HG02885 (cell line): ENCODE results near the gene TRPC1.
"Not testable (repeated sequence)": the region's sequence is repeated elsewhere in the genome, so short reads cannot be mapped to it uniquely, and the experiment has no call there.

Experiments used
- ATAC-seq: cut with Tn5 transposase; IDR thresholded peaks from one replicate; pipeline ENCODE4 v1.9.1; 2021; ENCODE audit warnings: mild to moderate bottlenecking; ENCODE audit not compliant: unreplicated experiment, poor library complexity

The TRPC1 gene

GRCh38 chr3:142750531-142750930 lies 26.7 kb downstream of the TRPC1 start:
- ATAC-seq, result not testable (repeated sequence)

DNA sequence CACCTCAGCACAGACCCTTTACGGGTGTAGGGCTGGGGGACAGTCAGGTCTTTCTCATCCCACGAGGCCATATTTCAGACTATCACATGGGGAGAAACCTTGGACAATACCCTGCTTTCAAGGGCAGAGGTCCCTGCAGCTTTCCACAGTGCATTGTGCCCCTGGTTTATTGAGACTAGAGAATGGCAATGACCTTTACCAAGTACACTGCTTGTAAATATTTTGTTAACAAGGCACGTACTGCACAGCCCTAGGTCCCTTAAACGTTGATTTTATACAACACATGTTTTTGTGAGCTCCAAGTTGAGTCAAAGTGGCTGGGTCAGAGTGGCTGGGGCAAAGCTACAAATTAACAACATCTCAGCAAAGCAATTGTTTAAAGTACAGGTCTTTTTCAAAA lies 28.8 kb downstream of the TRPC1 start:
- not testable (repeated sequence) for ATAC-seq

DNA sequence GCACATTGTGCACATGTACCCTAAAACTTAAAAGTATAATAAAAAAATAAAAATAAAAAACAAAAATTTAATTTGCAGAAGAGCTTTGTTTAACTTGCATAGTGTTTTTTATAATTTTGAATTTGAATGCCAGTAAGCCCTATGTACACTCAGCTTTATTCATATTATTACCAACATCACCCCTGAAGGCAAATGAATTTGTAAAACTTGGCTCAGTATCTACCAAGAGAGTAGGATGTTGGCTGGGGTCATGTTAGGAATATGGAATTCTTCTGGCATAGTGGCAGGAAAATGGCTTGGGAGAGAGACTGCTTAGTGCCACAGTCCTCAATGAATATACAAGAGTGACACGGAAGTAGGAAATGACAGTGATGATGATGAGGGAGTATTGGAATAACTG lies 30.7 kb downstream of the TRPC1 start:
- ATAC-seq, result no peak

- ATAC-seq, result no peak
Measured at GRCh38 chr3:142768338-142768737, 44.5 kb downstream of the TRPC1 start.

GRCh38 chr3:142777927-142778326 lies 54.1 kb downstream of the TRPC1 start:
- ATAC-seq, result no peak

- ATAC-seq, result no peak
Measured at GRCh38 chr3:142778541-142778940, 54.7 kb downstream of the TRPC1 start.

DNA sequence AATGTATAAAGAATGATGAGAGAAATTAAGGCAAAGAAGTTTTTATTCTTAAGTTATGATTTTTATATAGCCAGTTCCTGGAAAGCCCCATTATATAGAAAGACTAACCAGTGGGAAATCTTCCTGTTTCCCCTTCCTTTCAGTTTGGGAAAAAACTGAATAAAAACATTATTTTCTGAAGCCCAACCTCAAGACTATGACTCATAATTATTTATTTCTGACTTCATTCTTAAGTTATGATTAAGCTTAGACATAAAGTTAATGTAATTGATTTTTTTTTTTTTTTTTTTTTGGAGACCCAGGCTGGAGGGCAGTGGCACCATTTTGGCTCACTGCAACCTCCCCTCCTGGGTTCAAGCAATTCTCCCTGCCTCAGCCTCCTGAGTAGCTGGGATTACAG lies 55.8 kb downstream of the TRPC1 start:
- ATAC-seq, result no peak

DNA sequence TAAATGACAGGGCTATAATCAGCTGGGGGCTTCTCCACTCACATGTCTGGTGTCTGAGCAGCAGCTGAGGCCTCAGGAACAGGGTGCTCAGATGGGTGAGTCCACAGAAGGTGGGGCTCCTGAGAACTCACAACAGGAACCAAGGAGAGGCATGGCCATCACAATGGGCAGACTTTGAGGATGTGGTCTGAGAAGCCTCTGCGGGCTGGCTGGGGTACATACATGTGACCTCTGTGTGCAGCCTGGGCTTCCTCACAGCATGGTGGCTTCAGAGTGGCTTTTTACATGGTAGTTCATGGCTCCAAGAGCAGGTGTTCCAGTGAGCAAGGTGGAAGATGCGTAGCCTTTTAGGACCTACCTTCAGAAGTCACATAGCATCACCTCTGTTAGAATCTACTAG lies 58.8 kb downstream of the TRPC1 start:
- no peak for ATAC-seq

DNA sequence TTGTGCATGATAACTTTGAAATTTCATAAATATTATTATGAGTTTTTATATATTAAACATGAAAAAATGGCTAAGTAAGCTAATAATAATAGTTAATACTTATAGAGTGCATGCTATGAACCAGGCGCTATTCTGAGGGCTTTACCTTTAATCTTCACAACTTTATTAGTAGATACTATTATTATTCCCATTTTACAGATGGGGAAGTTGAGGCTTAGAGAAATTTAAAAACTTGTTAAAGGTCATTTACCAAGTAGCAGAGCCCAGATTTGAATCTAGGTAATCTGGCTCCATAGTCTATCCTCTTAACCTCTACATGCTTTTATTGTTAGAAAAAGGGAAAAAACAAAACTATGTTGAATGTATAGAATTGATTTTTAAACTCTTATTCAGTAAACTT lies 60.4 kb downstream of the TRPC1 start:
- no peak for ATAC-seq

DNA sequence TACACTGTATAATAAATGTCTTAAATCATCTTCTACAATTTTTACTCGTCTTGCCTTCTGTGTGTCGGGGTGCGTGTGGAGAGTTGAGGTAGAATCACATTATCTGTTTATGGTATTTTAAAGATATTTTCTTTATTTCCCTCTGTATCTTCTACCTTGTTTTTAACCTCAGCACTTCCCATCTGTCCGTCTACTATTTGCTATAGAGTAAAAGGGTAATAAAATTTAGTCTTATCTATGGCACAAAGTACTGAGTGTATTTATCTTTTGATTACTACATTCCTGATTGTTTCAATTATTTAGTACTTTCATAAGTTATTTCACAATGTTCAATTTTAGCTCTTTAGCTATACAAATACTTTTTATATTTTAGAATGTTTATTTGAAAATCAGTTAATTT lies 62.2 kb downstream of the TRPC1 start:
- no peak for ATAC-seq

DNA sequence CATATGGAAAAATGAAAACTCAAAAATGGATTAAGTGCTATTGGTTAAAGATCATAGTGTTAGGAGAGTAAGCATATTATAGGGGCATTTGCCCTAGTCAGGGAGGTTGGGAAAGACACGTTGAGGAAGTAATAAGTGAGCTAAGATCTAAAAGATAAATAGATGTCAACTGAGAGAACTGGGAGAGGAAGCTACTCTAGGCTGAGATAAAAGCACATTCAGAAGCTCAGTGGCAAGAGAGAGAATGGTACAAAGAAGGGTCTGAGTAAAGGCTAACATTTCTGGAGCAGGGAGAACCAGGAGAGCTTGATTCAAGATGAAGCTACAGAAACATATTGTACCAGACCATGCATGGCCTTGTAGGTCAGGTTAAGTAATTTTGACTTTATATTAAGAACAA lies 63.9 kb downstream of the TRPC1 start:
- ATAC-seq, result no peak

- no peak for ATAC-seq
Measured at GRCh38 chr3:142794508-142794907, 70.7 kb downstream of the TRPC1 start.

DNA sequence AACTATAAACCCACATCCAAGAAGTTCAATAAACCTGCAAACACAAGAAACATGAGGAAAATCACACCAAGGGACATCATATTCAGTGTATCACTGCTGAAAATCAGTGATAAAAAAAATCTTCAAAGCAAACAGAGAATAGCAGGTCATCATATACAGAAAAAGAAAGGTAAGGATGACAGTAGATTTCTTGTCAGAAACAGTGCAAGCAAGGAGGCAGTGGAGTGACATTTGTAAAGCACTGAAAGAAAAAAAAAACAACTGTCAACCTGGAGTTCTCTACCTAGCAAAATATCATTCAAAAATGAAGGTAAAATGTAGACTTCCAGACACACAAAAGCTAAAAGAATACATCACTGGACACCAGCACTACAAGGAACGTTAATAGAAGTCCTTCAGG lies 71.5 kb downstream of the TRPC1 start:
- ATAC-seq, result no peak

DNA sequence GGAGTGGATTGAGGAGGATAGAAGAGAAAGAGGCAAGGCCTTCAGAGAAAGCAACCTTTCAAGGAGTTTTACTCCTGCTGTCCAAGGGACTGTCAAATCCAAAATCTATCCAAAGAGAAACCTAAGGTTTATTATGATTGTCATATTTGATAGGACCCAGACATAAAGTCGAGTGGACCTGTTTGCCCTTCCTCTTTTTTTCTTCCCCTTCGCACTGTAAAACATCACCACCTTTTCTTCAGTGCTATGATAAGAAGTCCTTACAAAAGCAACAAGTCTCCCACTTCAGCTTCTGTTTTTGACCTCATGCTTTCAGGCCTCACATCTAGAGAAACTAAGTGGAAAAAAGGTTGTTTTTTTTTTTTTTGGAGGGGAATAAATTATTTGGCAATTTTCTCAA lies 73.0 kb downstream of the TRPC1 start:
- ATAC-seq, result no peak

GRCh38 chr3:142801746-142802145 lies 77.9 kb downstream of the TRPC1 start:
- ATAC-seq, result no peak

- ATAC-seq, result no peak
Measured at GRCh38 chr3:142802891-142803290, 79.1 kb downstream of the TRPC1 start.

- ATAC-seq, result no peak
Measured at GRCh38 chr3:142808103-142808917, 84.5 kb downstream of the TRPC1 start.

DNA sequence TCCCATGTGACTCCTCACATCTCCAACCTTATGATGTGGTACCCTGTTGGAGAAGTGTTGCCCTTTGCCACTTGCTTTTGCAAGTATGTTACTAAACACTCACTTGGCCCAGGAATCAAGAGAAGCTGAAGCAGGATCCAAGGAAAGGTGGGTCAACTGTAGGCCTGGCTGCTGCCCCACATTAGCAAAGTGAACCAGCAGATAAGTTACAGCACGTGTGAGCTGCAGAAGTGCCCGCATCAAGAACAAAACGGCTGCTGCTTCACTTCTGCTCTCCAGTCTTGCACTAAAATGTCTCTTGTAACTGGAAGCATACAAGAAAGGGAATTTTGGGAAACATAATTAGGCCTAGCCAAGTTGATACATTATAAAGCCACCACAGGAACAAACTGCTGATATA lies 85.4 kb downstream of the TRPC1 start:
- ATAC-seq, result no peak

- ATAC-seq, result no peak
Measured at GRCh38 chr3:142815803-142816202, 92.0 kb downstream of the TRPC1 start.

- no peak for ATAC-seq
Measured at GRCh38 chr3:142817356-142817755, 93.5 kb downstream of the TRPC1 start.

DNA sequence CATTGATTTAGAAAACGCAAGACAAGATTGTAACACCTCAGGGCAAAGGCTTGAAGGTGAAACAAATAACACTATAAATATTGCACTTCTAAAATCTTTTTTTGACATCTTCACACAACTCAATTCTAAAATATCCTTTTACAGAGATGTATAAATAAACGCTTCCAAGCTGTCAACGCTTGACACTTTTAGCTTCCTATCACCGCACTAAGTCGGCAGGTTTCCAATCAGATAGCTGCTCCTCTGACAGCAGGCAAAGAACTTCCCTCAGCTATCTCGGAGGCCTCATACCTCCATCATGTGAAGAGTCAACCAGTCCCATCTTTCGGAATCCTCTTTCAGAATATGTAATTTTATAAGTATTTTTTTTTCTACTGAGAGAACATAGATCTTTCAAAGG lies 94.1 kb downstream of the TRPC1 start:
- ATAC-seq, result no peak

- ATAC-seq, result no peak
Measured at GRCh38 chr3:142818651-142819050, 94.8 kb downstream of the TRPC1 start.
